PC-3 (cell line): ENCODE measurements around the gene OR10H1. TPM values are rescaled to one million over a fixed set of nuclear protein-coding genes. Genes with fewer than 3 reads are reported as not detected.
A peak's percentile ranks its signal among the peaks of the same experiment; 100 is the strongest.

Experiments used
- ATAC-seq: fragments of 200-7000 bp; cut with Tn5 transposase; 2 replicates; pipeline ENCODE4 v1.9.1; 2020; ENCODE audit warnings: mild to moderate bottlenecking, moderate library complexity
- BruUV-seq: library from RNA; stranded (reverse); fragments of 400-500 nt; replicated peaks from 2 replicates; lab custom pipeline; 2021; lab: Mats Ljungman, UMichigan
- CTCF ChIA-PET: fragments of 300-600 bp; sonication (Branson Sonifier 250); formaldehyde crosslinking; loops from one replicate; lab custom pipeline; 2022; ENCODE audit warnings: antibody characterized with exemption; lab: Charles Lee
- POLR2A ChIA-PET: fragments of 300-600 bp; sonication (Branson Sonifier 250); formaldehyde crosslinking; loops from one replicate; lab custom pipeline; 2022; ENCODE audit warnings: antibody characterized with exemption; ENCODE audit not compliant: unreplicated experiment; lab: Charles Lee
- DNase-seq: peaks from one replicate; pipeline ENCODE4 v3.0.0-alpha.2; 2015
- H2AFZ ChIP-seq: fragments of 300-600 bp; sonication (generic); 2 replicates; pipeline ENCODE4 v1.6.0; 2016; ENCODE audit warnings: antibody characterized with exemption, low read length
- H3F3A ChIP-seq: fragments of 300-600 bp; sonication (generic); one replicate; pipeline ENCODE4 v1.6.0; 2017; ENCODE audit warnings: antibody characterized with exemption, low read length, control low read depth, mild to moderate bottlenecking; ENCODE audit not compliant: unreplicated experiment
- H3K27ac ChIP-seq: fragments of 300-600 bp; sonication (generic); 2 replicates; pipeline ENCODE4 v1.5.1; 2016; ENCODE audit warnings: mild to moderate bottlenecking, low read length
- H3K27me3 ChIP-seq: fragments of 300-600 bp; sonication (generic); 2 replicates; pipeline ENCODE4 v1.6.1; 2016; ENCODE audit warnings: low read length, mixed read lengths
- H3K36me3 ChIP-seq: fragments of 300-600 bp; sonication (generic); 2 replicates; pipeline ENCODE4 v1.6.1; 2016; ENCODE audit warnings: low read depth, mixed run types, low read length, mixed read lengths
- H3K4me1 ChIP-seq: fragments of 300-600 bp; sonication (generic); 2 replicates; pipeline ENCODE4 v1.5.1; 2016; ENCODE audit warnings: low read length; ENCODE audit not compliant: insufficient read depth
- H3K4me2 ChIP-seq: fragments of 300-600 bp; sonication (generic); 2 replicates; pipeline ENCODE4 v1.6.0; 2016; ENCODE audit warnings: low read length
- H3K4me3 ChIP-seq: fragments of 300-600 bp; sonication (generic); 2 replicates; pipeline ENCODE4 v1.5.1; 2016; ENCODE audit warnings: mild to moderate bottlenecking, low read length, mixed read lengths
- H3K79me2 ChIP-seq: fragments of 300-600 bp; sonication (generic); 2 replicates; pipeline ENCODE4 v1.6.1; 2017; ENCODE audit warnings: low read length, mixed read lengths
- H3K9ac ChIP-seq: fragments of 300-600 bp; sonication (generic); 2 replicates; pipeline ENCODE4 v1.6.0; 2016; ENCODE audit warnings: mild to moderate bottlenecking, low read length
- H3K9me2 ChIP-seq: fragments of 300-600 bp; sonication (generic); replicated peaks from 2 replicates; pipeline ENCODE4 v1.6.1; 2016; ENCODE audit warnings: mixed run types, low read length, mixed read lengths
- H3K9me3 ChIP-seq: fragments of 300-600 bp; sonication (generic); 2 replicates; pipeline ENCODE4 v1.6.1; 2016; ENCODE audit warnings: low read length, mixed read lengths
- H4K20me1 ChIP-seq: fragments of 300-600 bp; sonication (generic); 2 replicates; pipeline ENCODE4 v1.6.1; 2016; ENCODE audit warnings: low read length, mixed read lengths
- CTCF ChIP-seq: fragments of 300-600 bp; sonication (generic); conservative IDR thresholded peaks from 2 replicates; pipeline ENCODE4 v1.5.1; 2017; ENCODE audit warnings: antibody characterized with exemption, low read depth, mild to moderate bottlenecking, low read length
- EZH2 ChIP-seq: fragments of 300-600 bp; sonication (generic); IDR thresholded peaks from one replicate; pipeline ENCODE4 v1.6.1; 2017; ENCODE audit warnings: antibody characterized with exemption, mild to moderate bottlenecking, low read length; ENCODE audit not compliant: unreplicated experiment
- EZH2phosphoT487 ChIP-seq: fragments of 300-600 bp; sonication (generic); IDR thresholded peaks from 2 replicates; pipeline ENCODE4 v1.6.1; 2018; ENCODE audit warnings: mild to moderate bottlenecking, antibody characterized with exemption, low read length, borderline replicate concordance
- intact Hi-C: fragments of 100-400 bp; cut with micrococcal nuclease; formaldehyde crosslinking; loops from 2 replicates; pipeline ENCODE4 v1.9.0; 2023
- total RNA-seq: library from RNA; depleted of rRNA; stranded (reverse); fragments of >200 nt; gene quantifications from 2 replicates; pipeline ENCODE4 v1.2.3, GENCODE V29; 2014

The OR10H1 gene
- total RNA-seq, 1 experiment from 2014 or later: not detected

- ATAC-seq (no peak), DNase-seq (no peak)
- ChIA-PET POLR2A (no interaction called here), CTCF (no interaction called here)
- Histone ChIP-seq H3K27me3 (no peaks in the 10 kb centered on the region), H3K27ac (no peak overlapping the region), H3K4me3 (no peak overlapping the region), H4K20me1 (no peaks in the 10 kb centered on the region), H3F3A (no peaks in the 10 kb centered on the region), H3K9me3 (no peaks in the 10 kb centered on the region), H3K9me2 (no peaks in the 10 kb centered on the region), H3K36me3 (no peaks in the 10 kb centered on the region), H3K9ac (no peak overlapping the region), H2AFZ (no peak overlapping the region), H3K4me1 (no peaks in the 10 kb centered on the region), H3K4me2 (no peak overlapping the region), H3K79me2 (no peaks in the 10 kb centered on the region)
- BruUV-seq: no TSS peak
- TF ChIP-seq EZH2 (no peak), EZH2phosphoT487 (no peak), CTCF (no peak)
- intact Hi-C loops: loop anchor here (2.0 kb wide), 1 partner anchor 369 kb away; no protein-coding TSS in a partner anchor
Observed at GRCh38 chr19:15813916-15814315, 1.5 kb downstream of the OR10H1 start.

DNA sequence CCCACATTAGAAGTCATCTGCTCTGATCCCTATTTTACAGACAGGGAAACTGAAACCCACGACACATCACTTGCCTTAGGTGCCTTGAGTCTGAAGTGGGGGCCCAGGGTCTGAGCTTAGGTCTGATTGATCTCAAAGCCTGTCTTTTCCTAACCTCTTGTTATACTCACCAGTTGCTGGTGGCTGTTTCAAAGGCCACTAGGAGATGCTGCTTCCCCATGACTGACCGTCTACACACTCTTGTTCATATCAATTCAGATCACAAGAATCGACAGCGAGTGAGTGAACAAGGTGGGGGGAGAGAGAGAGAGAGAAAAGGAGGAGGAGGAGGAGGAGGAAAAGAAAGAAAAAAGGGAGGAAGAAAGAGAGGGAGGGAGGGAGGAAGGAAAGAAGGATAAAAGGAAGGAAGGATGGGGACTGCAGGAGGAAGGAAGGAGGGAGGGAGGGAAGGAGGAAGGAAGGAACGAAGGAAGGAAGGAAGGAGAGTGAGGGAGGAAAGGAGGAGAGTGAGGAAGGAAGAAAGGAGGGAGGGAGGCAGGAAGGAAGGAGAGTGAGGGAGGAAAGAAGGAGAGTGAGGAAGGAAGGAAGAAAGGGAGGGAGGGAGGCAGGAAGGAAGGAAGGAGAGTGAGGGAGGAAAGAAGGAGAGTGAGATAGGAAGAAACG is 3.3 kb downstream of the OR10H1 start:
- Histone ChIP-seq H3K9me2 (no peaks in the 10 kb centered on the region), H4K20me1 (no peaks in the 10 kb centered on the region), H3K27ac (no peak overlapping the region), H3K79me2 (no peaks in the 10 kb centered on the region), H3F3A (no peaks in the 10 kb centered on the region), H3K9ac (no peak overlapping the region), H3K36me3 (no peaks in the 10 kb centered on the region), H3K4me2 (0 out of 2 replicates have a peak overlapping the region, but pooled peaks have one; percentile 1), H3K27me3 (no peaks in the 10 kb centered on the region), H3K9me3 (no peaks in the 10 kb centered on the region), H2AFZ (no peak overlapping the region), H3K4me1 (no peaks in the 10 kb centered on the region), H3K4me3 (no peak overlapping the region)
- TF ChIP-seq EZH2phosphoT487 (no peak), EZH2 (no peak), CTCF (peak; percentile 73)
- CTCF ChIA-PET: interaction anchor here (1.1 kb wide), 1 partner anchor 57 kb away, joined by 3 read pairs; no protein-coding TSS in a partner anchor
- peak; percentile 29; the same call in 1 of the 2 replicates for ATAC-seq
- peak; percentile 56 for DNase-seq
- POLR2A ChIA-PET: no interaction called here
- intact Hi-C loops: loop anchor here (1.0 to 2.0 kb wide), 2 partner anchors 57 to 371 kb away; no protein-coding TSS in a partner anchor
- BruUV-seq: no TSS peak

DNA sequence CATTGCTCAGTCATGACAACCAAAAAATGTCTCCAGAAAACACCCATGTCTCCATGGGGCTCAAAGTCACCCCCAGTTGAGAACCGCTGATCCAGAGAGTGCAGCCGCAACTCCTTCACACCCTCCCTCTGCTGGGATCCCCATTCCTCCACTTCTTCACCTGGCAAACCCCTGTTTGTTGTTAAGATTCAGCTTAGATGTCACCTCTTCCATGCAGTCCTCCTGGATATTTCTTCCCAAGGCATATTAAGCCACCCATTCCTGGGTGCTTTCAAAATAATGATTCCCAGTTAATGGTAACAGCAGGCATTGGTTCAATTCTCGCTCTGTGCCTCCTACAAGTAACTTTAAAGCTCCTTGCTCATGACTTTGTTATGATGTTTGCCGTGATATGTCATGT is 4.0 kb downstream of the OR10H1 start:
- Histone ChIP-seq H3K9me2 (no peaks in the 10 kb centered on the region), H3K4me3 (no peak overlapping the region), H3K27me3 (no peaks in the 10 kb centered on the region), H3K9me3 (no peaks in the 10 kb centered on the region), H3K79me2 (no peaks in the 10 kb centered on the region), H3K9ac (no peak overlapping the region), H4K20me1 (no peaks in the 10 kb centered on the region), H3K36me3 (no peaks in the 10 kb centered on the region), H3K4me1 (no peaks in the 10 kb centered on the region), H3F3A (no peaks in the 10 kb centered on the region), H2AFZ (no peak overlapping the region), H3K4me2 (no peak overlapping the region), H3K27ac (no peak overlapping the region)
- intact Hi-C loops: loop anchor here (2.0 kb wide), 1 partner anchor 227 kb away; no protein-coding TSS in a partner anchor
- POLR2A ChIA-PET: no interaction called here
- no peak for DNase-seq
- no TSS peak for BruUV-seq
- TF ChIP-seq EZH2: no peak
- no peak for TF ChIP-seq CTCF
- CTCF ChIA-PET: interaction anchor here (1.1 kb wide), 1 partner anchor 58 kb away, joined by 3 read pairs; no protein-coding TSS in a partner anchor
- no peak for ATAC-seq
